ENCODE measurements around the gene APOA5. TPM values are rescaled to one million over a fixed set of nuclear protein-coding genes. Genes with fewer than 3 reads are reported as not detected.

APOA5 gene
- polyA plus RNA-seq, 2 of the 4 experiments (the other 2 are of a cell fraction): not detected

DNA sequence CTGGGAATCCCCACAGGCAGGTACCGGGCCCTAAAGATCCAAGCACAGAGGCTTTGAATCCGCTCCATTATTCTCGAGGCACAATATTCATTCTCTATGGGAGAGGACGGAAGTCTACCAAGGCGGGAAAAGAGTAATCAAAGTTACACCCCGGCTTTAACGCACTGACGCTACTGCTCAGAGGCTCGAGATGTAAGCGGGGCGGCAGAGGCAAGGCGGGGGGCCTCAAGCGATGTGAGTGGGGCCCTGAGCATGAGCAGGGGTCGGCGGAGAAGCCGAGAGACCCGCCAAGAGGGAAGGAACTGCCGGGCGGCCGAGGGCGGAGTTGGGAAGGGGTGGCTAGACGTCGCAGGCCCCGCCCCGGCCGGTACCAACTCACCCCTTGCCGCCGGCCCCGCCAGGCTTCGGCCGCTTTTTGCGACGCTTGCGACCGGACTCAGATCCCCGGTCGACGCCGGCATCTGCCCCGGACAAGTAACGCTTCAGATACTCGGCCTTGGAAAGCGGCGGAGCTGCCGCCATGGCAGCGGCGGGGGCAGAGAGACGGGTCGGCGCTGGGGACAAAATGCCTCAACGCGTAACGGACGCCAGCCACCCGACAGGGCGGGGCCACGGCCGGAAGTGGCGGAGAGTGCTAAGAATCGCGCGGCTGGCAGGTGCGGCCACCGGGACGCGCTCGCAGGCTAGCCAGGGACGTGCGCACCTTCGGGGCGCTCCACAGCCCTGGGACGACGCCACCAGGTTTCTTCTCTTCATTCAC lies 19.1 kb downstream of the APOA5 start, which contains the start of gene BUD13 (continued):
- TF ChIP-seq MAX (IDR thresholded peaks at IDR 0.05) (peak; percentile 88), POLR2A (IDR thresholded peaks at IDR 0.05; ENCODE audit: low read length) (peak; percentile 80), MAZ (IDR thresholded peaks at IDR 0.05; ENCODE audit: borderline replicate concordance, low read depth, low read length) (peak; percentile 80), CBX8 (IDR thresholded peaks at IDR 0.05) (no peak), HEYL (CRISPR knock-in tag; IDR thresholded peaks at IDR 0.05) (no peak), BCL3 (IDR thresholded peaks at IDR 0.05) (peak; percentile 78; the same call in 2 of the 3 replicates), CBX2 (IDR thresholded peaks at IDR 0.05; ENCODE audit: borderline replicate concordance, low read depth) (no peak), GATA3 (IDR thresholded peaks at IDR 0.05; ENCODE audit: borderline replicate concordance) (no peak), TP53 (CRISPR knock-in tag; IDR thresholded peaks at IDR 0.05) (no peak), SMC3 (IDR thresholded peaks at IDR 0.05) (no peak), ZC3H11A (IDR thresholded peaks at IDR 0.05) (no peak)
- TF ChIP-seq, protein P1, sequence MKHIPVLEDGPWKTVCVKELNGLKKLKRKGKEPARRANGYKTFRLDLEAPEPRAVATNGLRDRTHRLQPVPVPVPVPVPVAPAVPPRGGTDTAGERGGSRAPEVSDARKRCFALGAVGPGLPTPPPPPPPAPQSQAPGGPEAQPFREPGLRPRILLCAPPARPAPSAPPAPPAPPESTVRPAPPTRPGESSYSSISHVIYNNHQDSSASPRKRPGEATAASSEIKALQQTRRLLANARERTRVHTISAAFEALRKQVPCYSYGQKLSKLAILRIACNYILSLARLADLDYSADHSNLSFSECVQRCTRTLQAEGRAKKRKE (CRISPR knock-in tag; IDR thresholded peaks at IDR 0.05; ENCODE audit: low read depth): no peak

- FAIRE-seq: no peak
- peak overlapping the region; percentile 63 for H3K4me3 ChIP-seq
- ChIA-PET CTCF (interaction anchor here (1.5 to 1.9 kb wide), 2 partner anchors 29 to 39 kb away, joined by 3 read pairs; no protein-coding TSS in a partner anchor), POLR2A (no interaction called here)
- DNase-seq (ENCODE audit: low read depth in 1 of 2, low spot score in 1 of 2): no peak
- ATAC-seq: no peak
- H3K4me2 ChIP-seq: peak overlapping the region; percentile 87
- H3K27ac ChIP-seq: peak overlapping the region; percentile 96 to 100
- no peak for TF ChIP-seq HEYL (CRISPR knock-in tag; IDR thresholded peaks at IDR 0.05)
- TF ChIP-seq JUNB (IDR thresholded peaks at IDR 0.05): no peak
- TF ChIP-seq ZC3H11A (IDR thresholded peaks at IDR 0.05): no peak
- TF ChIP-seq HOXA7 (CRISPR knock-in tag; IDR thresholded peaks at IDR 0.05): no peak
- TF ChIP-seq, protein P2, sequence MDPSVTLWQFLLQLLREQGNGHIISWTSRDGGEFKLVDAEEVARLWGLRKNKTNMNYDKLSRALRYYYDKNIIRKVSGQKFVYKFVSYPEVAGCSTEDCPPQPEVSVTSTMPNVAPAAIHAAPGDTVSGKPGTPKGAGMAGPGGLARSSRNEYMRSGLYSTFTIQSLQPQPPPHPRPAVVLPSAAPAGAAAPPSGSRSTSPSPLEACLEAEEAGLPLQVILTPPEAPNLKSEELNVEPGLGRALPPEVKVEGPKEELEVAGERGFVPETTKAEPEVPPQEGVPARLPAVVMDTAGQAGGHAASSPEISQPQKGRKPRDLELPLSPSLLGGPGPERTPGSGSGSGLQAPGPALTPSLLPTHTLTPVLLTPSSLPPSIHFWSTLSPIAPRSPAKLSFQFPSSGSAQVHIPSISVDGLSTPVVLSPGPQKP (IDR thresholded peaks at IDR 0.05; ENCODE audit: low read depth, low read length): no peak
- TF ChIP-seq GATA3 (IDR thresholded peaks at IDR 0.05; ENCODE audit: borderline replicate concordance): no peak
- no peak for TF ChIP-seq NPAS2 (CRISPR knock-in tag; IDR thresholded peaks at IDR 0.05; ENCODE audit: borderline replicate concordance)
- TF ChIP-seq EHMT2 (IDR thresholded peaks at IDR 0.05; ENCODE audit: low read depth): no peak
- TF ChIP-seq CBX2 (IDR thresholded peaks at IDR 0.05; ENCODE audit: borderline replicate concordance, low read depth): no peak
- TF ChIP-seq HOXB5 (CRISPR knock-in tag; IDR thresholded peaks at IDR 0.05): no peak
- TF ChIP-seq, protein P3, sequence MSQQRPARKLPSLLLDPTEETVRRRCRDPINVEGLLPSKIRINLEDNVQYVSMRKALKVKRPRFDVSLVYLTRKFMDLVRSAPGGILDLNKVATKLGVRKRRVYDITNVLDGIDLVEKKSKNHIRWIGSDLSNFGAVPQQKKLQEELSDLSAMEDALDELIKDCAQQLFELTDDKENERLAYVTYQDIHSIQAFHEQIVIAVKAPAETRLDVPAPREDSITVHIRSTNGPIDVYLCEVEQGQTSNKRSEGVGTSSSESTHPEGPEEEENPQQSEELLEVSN (IDR thresholded peaks at IDR 0.05; ENCODE audit: borderline replicate concordance, low read depth): no peak
- no peak for TF ChIP-seq CBX8 (IDR thresholded peaks at IDR 0.05)
- TF ChIP-seq RARB (CRISPR knock-in tag; IDR thresholded peaks at IDR 0.05): no peak
- no peak for TF ChIP-seq CEBPB (IDR thresholded peaks at IDR 0.05)
- TF ChIP-seq RAD21 (conservative IDR thresholded peaks at IDR 0.05 in 1 of 2, IDR thresholded peaks at IDR 0.05 in 1 of 2): no peak
- WGBS (ENCODE audit: missing lambda C conversion rate): 10% methylated on average over 2 of the region's 2 CpGs
- no peaks in the 10 kb centered on the region for H3K9me3 ChIP-seq
- peaks cover 15% of the 10 kb centered on the region; the same call in 2 of the 3 replicates for H3K4me1 ChIP-seq
These were observed 19.7 kb downstream of the APOA5 start for GRCh38 chr11:116771935-116772334.
